ENCODE measurements around the gene NPY1R.

DNA sequence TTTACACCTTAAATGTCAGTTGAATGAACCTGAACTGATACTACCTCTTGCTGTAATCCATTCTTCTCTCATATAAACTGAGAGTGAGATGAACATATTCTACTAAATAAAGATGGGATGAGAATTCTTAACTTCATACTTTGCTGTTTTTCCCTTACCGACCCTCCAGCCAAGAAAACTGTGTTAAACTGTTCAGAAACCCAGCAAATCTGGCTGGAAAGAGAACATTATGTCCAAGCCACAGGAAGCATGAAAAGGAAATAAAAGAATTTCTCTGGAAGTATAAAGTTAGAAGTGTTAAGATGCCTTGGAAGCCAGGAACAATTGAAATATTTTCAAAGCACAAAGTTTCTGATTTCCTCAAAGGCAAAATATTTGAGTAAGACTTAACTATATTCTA, 22.9 kb downstream of the NPY1R start:
- TF ChIP-seq, protein P1, sequence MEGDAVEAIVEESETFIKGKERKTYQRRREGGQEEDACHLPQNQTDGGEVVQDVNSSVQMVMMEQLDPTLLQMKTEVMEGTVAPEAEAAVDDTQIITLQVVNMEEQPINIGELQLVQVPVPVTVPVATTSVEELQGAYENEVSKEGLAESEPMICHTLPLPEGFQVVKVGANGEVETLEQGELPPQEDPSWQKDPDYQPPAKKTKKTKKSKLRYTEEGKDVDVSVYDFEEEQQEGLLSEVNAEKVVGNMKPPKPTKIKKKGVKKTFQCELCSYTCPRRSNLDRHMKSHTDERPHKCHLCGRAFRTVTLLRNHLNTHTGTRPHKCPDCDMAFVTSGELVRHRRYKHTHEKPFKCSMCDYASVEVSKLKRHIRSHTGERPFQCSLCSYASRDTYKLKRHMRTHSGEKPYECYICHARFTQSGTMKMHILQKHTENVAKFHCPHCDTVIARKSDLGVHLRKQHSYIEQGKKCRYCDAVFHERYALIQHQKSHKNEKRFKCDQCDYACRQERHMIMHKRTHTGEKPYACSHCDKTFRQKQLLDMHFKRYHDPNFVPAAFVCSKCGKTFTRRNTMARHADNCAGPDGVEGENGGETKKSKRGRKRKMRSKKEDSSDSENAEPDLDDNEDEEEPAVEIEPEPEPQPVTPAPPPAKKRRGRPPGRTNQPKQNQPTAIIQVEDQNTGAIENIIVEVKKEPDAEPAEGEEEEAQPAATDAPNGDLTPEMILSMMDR (IDR thresholded peaks at IDR 0.05; ENCODE audit: low read length), result no peak
- TF ChIP-seq EZH2phosphoT487 (IDR thresholded peaks at IDR 0.05; ENCODE audit: low read length), result no peak
- no peak for TF ChIP-seq EZH2 (optimal IDR thresholded peaks at IDR 0.05; ENCODE audit: low read depth, low read length)
